ENCODE data around the gene RIPK1.

- no peak for TF ChIP-seq CTCF (IDR thresholded peaks at IDR 0.05)
- TF ChIP-seq EP300 (IDR thresholded peaks at IDR 0.05; ENCODE audit: low read depth), result no peak
- TF ChIP-seq POLR2A (IDR thresholded peaks at IDR 0.05), result no peak
- no peak for TF ChIP-seq POLR2AphosphoS5 (IDR thresholded peaks at IDR 0.05)
Measured at GRCh38 chr6:3022765-3023662, 45.3 kb upstream of the RIPK1 start.
